Hepatic stellate cell (primary cell): ENCODE measurements around the gene MFN2.
"Not testable (repeated sequence)": the region's sequence is repeated elsewhere in the genome, so short reads cannot be mapped to it uniquely, and the experiment has no call there.

Experiments used
- DNase-seq: peaks from one replicate; pipeline ENCODE4 v3.0.0; 2011; ENCODE audit warnings: low spot score

The MFN2 gene

GRCh38 chr1:11979851-11980675 is at the start of gene MFN2:
MFN2 (plus strand) TSS chr1:11980444; CDS start chr1:11989169, 8,725 bp downstream.
- peak; percentile 99 for DNase-seq

- peak; percentile 54 for DNase-seq
These were observed 49.4 kb upstream of the MFN2 start for GRCh38 chr1:11930571-11931445.

DNA sequence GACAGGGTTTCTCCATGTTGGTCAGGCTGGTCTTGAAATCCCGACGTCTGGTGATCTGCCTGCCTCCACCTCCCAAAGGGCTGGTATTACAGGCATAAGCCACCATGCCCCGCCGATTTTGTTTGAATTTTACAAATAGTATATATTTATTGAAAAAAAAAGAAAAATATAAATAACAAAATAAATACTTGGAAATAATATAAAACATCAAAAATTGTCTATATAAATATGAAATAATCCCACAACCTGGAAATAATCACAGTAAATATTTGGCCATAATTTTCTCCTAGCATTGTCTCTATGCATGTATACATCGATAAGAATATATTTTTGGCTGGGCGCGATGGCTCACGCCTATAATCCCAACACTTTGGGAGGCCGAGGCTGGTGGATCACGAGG is 48.4 kb upstream of the MFN2 start:
- DNase-seq: no peak

DNA sequence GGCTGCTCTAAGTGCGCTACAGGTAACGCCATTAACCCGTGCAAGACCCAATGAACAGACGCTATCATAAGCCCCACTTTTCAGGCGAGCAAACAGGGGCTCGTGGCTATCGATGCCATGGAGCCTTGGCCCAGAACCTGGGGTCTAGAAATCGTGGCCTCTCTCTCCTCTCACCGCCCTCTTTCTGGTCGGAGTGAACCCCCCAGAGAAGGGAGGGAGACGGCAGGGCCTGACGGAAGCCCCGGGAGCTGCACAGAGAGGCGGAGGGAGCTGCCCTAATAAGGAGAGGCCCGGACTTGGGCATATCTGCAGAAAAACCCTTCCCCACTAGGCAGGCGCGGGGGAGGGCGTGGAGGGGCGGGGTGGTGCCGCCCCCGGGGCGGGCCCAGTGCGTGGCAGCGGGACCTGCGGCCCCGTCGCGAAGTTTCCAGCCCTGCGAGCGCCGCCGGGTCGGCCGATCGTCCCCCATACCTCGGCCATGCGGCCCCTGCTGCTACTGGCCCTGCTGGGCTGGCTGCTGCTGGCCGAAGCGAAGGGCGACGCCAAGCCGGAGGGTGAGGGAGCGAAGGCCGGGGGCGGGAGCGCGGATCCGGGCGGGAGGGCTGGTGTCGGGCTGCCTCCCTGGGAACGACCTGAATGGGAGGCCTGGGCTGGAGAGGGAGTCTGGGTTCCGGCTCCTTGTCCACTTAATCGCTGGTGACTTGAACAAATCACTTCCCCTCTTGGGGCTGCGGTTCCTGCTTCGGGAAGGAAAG is 45.8 kb upstream of the MFN2 start, which contains the start of gene PLOD1:
Gene PLOD1, plus strand, starts transcription at position 416 of the 755 bp plus-strand sequence. Its CDS starts 63 bp downstream, at position 479.
- DNase-seq: peak; percentile 94

GRCh38 chr1:11935057-11935412 is 45.2 kb upstream of the MFN2 start:
- DNase-seq: no peak

GRCh38 chr1:11935733-11936132 is 44.5 kb upstream of the MFN2 start:
- not testable (repeated sequence) for DNase-seq

GRCh38 chr1:11938722-11939526 is 41.3 kb upstream of the MFN2 start:
- peak; percentile 62 for DNase-seq

DNA sequence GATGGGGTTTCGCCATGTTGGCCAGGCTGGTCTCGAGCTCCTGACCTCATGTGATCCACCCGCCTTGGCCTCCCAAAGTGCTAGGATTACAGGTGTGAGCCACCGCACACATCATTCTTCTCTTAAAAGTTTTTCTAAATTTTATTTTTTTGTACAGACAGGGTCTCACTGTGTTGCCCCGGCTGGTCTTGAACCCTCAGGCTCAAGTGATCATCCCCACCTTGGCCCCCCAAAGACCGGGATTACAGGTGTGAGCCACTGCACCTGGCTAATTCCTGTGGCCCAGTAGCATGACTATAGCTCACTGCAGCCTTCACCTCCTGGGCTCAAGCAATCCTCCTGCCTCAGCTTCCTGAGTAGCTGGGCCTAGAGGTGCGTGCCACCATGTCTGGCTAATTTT is 40.5 kb upstream of the MFN2 start:
- not testable (repeated sequence) for DNase-seq

- DNase-seq: no peak
These were observed 39.9 kb upstream of the MFN2 start for GRCh38 chr1:11940260-11940921.

- no peak for DNase-seq
These were observed 38.0 kb upstream of the MFN2 start for GRCh38 chr1:11942280-11942679.

DNA sequence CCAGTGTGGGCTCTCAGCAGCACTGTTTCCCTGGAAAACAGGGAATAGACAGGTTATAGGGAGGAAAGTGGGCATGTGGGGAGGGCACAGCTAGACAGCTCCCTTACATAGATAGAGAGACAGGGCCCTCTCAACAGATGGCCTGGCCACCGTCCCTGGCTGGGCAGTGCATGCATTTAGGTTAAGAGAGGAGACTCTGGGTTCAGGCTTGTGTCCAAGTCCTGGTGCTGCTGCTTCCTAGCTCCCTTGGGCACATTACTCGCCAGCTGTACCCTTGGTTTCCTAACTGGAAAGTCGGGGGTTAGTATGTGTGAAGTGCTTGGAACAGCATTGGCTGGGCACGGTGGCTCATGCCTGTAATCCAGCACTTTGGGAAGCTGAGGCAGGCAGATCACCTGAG is 36.6 kb upstream of the MFN2 start:
- no peak for DNase-seq

- no peak for DNase-seq
These were observed 35.8 kb upstream of the MFN2 start for GRCh38 chr1:11944358-11944931.

- no peak for DNase-seq
These were observed 33.6 kb upstream of the MFN2 start for GRCh38 chr1:11946647-11947046.

DNA sequence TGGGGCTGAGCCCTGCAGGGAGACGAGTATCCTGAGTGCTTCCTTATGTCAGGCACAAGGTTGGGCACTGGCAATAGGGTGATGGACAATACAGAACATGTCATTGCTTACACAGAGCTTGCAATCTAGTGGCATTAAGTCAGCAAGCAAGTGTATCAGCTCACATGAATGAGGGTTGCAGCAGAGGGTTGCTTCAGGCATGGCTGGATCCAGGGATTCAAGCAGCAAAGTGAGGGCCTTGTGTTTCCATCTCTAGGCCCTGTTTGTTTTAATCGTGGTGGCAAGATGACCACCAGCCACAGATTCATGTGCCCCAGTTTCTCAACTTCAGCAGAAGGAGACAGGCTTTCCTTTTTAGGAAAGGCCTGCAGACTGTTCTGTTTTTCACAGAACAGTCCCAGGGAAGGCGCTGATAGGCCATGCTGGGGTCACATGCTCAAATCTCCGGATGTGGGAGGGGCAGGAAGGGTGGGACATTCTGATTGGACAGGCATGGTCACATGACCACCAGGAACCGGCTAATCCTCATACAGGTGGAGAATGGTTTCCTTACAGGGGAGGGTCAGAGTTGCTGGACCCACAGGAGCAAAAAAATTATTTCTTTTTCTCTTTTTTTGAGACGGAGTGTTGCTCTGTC is 31.3 kb upstream of the MFN2 start:
- DNase-seq: peak; percentile 59

DNA sequence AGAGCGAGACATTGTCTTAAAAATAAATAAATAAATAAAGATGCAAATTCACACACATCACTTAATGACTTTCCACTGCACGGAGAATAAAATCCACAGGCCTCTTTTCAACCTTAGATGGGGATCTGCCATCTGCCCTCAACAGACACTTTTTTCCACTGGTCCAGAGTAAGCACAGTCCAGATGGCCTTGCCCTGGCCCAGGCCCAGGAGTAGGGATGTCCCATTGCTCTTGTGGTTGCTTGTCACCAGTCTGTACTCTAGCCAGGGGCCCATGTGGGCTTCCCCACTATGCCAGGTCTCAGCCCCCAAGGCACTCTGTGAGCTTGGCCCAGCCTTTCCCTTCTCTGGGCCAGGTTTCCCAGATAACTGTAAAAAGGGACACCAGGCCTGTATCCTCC is 28.3 kb upstream of the MFN2 start:
- no peak for DNase-seq

DNA sequence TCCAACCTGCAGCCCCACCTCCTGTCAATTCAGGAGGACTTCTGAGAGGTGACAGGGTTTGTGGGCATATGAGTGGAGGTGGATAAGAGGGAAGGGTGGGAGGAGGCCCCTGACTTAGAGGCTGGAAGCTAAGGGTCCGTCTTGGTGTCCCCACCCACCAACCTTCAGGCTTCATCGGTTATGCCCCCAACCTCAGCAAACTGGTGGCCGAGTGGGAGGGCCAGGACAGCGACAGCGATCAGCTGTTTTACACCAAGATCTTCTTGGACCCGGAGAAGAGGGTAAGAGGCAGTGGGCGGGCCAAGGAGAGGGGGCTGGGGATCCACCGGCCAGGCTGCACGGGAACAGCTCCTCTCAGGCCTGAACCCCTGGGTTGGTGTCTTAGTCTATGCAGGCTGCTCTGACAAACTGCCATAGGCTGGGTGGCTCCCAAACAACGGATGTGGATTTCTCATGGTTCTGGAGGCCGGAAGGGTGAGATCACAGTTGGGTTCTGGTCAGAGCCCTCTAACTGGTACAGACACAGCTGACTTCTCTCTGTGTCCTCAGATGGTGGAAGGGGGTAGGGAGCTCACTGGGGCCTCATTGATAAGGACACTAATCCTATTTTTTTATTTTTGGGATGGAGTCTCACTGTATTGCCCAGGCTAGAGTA is 27.7 kb upstream of the MFN2 start:
- DNase-seq: no peak

GRCh38 chr1:11955221-11955620 is 25.0 kb upstream of the MFN2 start:
- DNase-seq: no peak

GRCh38 chr1:11957398-11957797 is 22.8 kb upstream of the MFN2 start:
- DNase-seq: no peak

GRCh38 chr1:11957897-11958296 is 22.3 kb upstream of the MFN2 start:
- no peak for DNase-seq
